Ishikawa (cell line): Measurements from ENCODE around the gene RHAG.

ENCODE experiments used
- EP300 ChIP-seq: IDR thresholded peaks from 2 replicates; pipeline ENCODE4 v1.6.1; 2012; ENCODE audit warnings: borderline replicate concordance
- NFIC ChIP-seq: IDR thresholded peaks from 2 replicates; pipeline ENCODE4 v1.6.1; 2012
- TCF12 ChIP-seq: IDR thresholded peaks from 2 replicates; pipeline ENCODE4 v1.6.1; 2012; ENCODE audit warnings: low read depth
- YY1 ChIP-seq: IDR thresholded peaks from 2 replicates; pipeline ENCODE4 v1.6.1; 2012; ENCODE audit warnings: low read depth

DNA sequence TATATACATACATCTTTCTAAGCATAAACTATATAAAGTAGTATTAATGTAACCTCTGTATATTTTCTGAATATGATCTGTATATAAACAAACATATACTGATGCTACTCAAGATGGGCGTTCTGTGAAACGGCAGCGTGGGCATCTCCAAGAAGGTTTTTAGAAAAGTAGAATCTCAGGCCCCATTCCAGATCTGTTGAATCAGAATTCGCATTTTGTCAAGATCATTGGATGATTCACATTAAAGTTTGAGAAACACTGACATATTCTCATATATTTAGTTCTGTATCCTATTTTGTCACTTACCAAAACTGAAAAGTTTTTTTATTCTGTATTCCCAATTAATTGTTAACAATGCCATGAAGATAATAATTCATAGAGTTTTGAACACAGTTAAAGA, 80.7 kb downstream of the RHAG start:
- TF ChIP-seq YY1 = no peak
- no peak for TF ChIP-seq TCF12
- TF ChIP-seq NFIC = no peak
- TF ChIP-seq EP300 = no peak
